GM12878 (cell line): ENCODE results near the gene QPCT. TPM values are rescaled to one million over a fixed set of nuclear protein-coding genes. Genes with fewer than 3 reads are reported as not detected.

ENCODE experiments used
- ATAC-seq: fragments of 200-7000 bp; cut with Tn5 transposase; 3 replicates; pipeline ENCODE4 v1.9.1; 2020; ENCODE audit warnings: mild to moderate bottlenecking, moderate library complexity
- BruUV-seq: library from RNA; stranded (reverse); fragments of 400-500 nt; replicated peaks from 2 replicates; lab custom pipeline; 2021; lab: Mats Ljungman, UMichigan
- CTCF ChIA-PET: fragments of 300-600 bp; sonication (Branson Sonifier 250); formaldehyde crosslinking; extraction: SDS; loops from one replicate; lab custom pipeline; 2021; ENCODE audit warnings: inconsistent platforms; lab: Yijun Ruan, JAX
- POLR2A ChIA-PET: fragments of 350-600 bp; formaldehyde crosslinking; extraction: SDS; loops from one replicate; lab custom pipeline; 2021; ENCODE audit warnings: inconsistent platforms; lab: Charles Lee
- RAD21 ChIA-PET: fragments of 300-600 bp; sonication (Branson Sonifier 250); formaldehyde crosslinking; loops from one replicate; lab custom pipeline; 2023; ENCODE audit warnings: antibody characterized with exemption; ENCODE audit not compliant: unreplicated experiment; lab: Charles Lee
- SMC1A ChIA-PET: fragments of 300-600 bp; sonication (Branson Sonifier 250); formaldehyde crosslinking; loops from one replicate; lab custom pipeline; 2023; ENCODE audit not compliant: unreplicated experiment, uncharacterized antibody; lab: Charles Lee
- DNase-seq: peaks from one replicate; pipeline ENCODE4 v3.0.0-alpha.2; 2011; ENCODE audit warnings: low read depth, low spot score
- FAIRE-seq: peaks from 3 replicates; lab custom pipeline; 2011; peaks lifted over from hg19 to GRCh38; lab: Jason Lieb, UNC
- H2AFZ ChIP-seq: 2 replicates; pipeline ENCODE4 v1.6.0; 2011; ENCODE audit warnings: low read depth, low read length, control low read depth; ENCODE audit not compliant: control insufficient read depth
- H3K27ac ChIP-seq: 2 replicates; pipeline ENCODE4 v1.5.1; 2011; ENCODE audit warnings: control low read depth; ENCODE audit not compliant: control insufficient read depth, insufficient read depth
- H3K27me3 ChIP-seq, 2 experiments: replicated peaks in 1 of 2; 2 replicates each; pipeline versions ENCODE4 v1.6.0 to v1.6.1; 2011; ENCODE audit warnings: low read length in 1 of 2; ENCODE audit not compliant: control insufficient read depth in 2 of 2, insufficient read depth in 2 of 2
- H3K36me3 ChIP-seq, 2 experiments: 2 replicates each; pipeline ENCODE4 v1.5.1; 2011; ENCODE audit warnings: low read length in 1 of 2; ENCODE audit not compliant: control insufficient read depth in 2 of 2, insufficient read depth in 2 of 2
- H3K4me1 ChIP-seq: 2 replicates; pipeline ENCODE4 v1.6.1; 2011; ENCODE audit warnings: mild to moderate bottlenecking, low read length, moderate library complexity, mixed read lengths; ENCODE audit not compliant: control insufficient read depth, insufficient read depth
- H3K4me2 ChIP-seq: 2 replicates; pipeline ENCODE4 v1.6.0; 2011; ENCODE audit warnings: control low read depth; ENCODE audit not compliant: control insufficient read depth, insufficient read depth
- H3K4me3 ChIP-seq: fragments of 200-600 bp; sonication (generic); 2 replicates; pipeline ENCODE4 v1.5.1; 2016
- H3K79me2 ChIP-seq: 2 replicates; pipeline ENCODE4 v1.6.0; 2011; ENCODE audit warnings: low read length; ENCODE audit not compliant: control insufficient read depth, insufficient read depth
- H3K9ac ChIP-seq: 2 replicates; pipeline ENCODE4 v1.8.0; 2011; ENCODE audit warnings: low read length, control low read depth, mixed read lengths; ENCODE audit not compliant: control insufficient read depth, insufficient read depth
- H3K9me3 ChIP-seq: replicated peaks from 3 replicates; pipeline ENCODE4 v1.5.1; 2011; ENCODE audit warnings: mild to moderate bottlenecking, low read length; ENCODE audit not compliant: control insufficient read depth, insufficient read depth
- H4K20me1 ChIP-seq: 2 replicates; pipeline ENCODE4 v1.6.0; 2011; ENCODE audit not compliant: control insufficient read depth, insufficient read depth
- CBX5 ChIP-seq: sonication (generic); IDR thresholded peaks from 2 replicates; pipeline ENCODE4 v1.6.1; 2016; ENCODE audit warnings: low read depth, moderate library complexity, mild to moderate bottlenecking, inconsistent platforms
- CEBPB ChIP-seq, 2 experiments: fragments of 150-350 bp in 1 of 2; IDR thresholded peaks; 2 replicates each; pipeline ENCODE4 v1.6.1; 2012 to 2014; ENCODE audit warnings: low read depth in 2 of 2, low read length in 2 of 2, borderline replicate concordance in 1 of 2, inconsistent platforms in 1 of 2
- CUX1 ChIP-seq: IDR thresholded peaks from 2 replicates; pipeline ENCODE4 v1.6.1; 2012; ENCODE audit warnings: improper control_type of control experiment, low read depth, low read length; ENCODE audit not compliant: insufficient replicate concordance
- E2F8 ChIP-seq: fragments of 450-650 bp; IDR thresholded peaks from 2 replicates; pipeline ENCODE4 v1.6.1; 2018; ENCODE audit warnings: mild to moderate bottlenecking, low read depth, moderate library complexity; ENCODE audit not compliant: partially characterized antibody
- EZH2 ChIP-seq: IDR thresholded peaks from 2 replicates; pipeline ENCODE4 v1.6.1; 2012; ENCODE audit warnings: low read depth, mild to moderate bottlenecking, control low read depth, inconsistent platforms, low read length, borderline replicate concordance; ENCODE audit not compliant: control insufficient read depth
- HCFC1 ChIP-seq: fragments of 150-350 bp; IDR thresholded peaks from 2 replicates; pipeline ENCODE4 v1.6.1; 2014; ENCODE audit warnings: low read length
- IKZF2 ChIP-seq, 2 experiments: fragments of 450-650 bp; IDR thresholded peaks; 2 replicates each; pipeline ENCODE4 v1.6.1; 2017; ENCODE audit warnings: mild to moderate bottlenecking in 2 of 2, moderate library complexity in 2 of 2
- LARP7 ChIP-seq: fragments of 450-650 bp; IDR thresholded peaks from 2 replicates; pipeline ENCODE4 v1.6.1; 2017; ENCODE audit warnings: mild to moderate bottlenecking
- MEF2A ChIP-seq: IDR thresholded peaks from 2 replicates; pipeline ENCODE4 v1.6.1; 2011; ENCODE audit warnings: low read depth, mild to moderate bottlenecking, low read length, moderate library complexity; ENCODE audit not compliant: insufficient read depth
- NFIC ChIP-seq: IDR thresholded peaks from 2 replicates; pipeline ENCODE4 v1.6.1; 2012; ENCODE audit warnings: low read depth, mild to moderate bottlenecking, inconsistent platforms, low read length, moderate library complexity
- NFYA ChIP-seq: IDR thresholded peaks from 2 replicates; pipeline ENCODE4 v1.6.1; 2011; ENCODE audit warnings: low read depth, mild to moderate bottlenecking, low read length, improper control_type of control experiment, borderline replicate concordance
- NR2F1 ChIP-seq: fragments of 450-650 bp; conservative IDR thresholded peaks from 2 replicates; pipeline ENCODE4 v1.6.1; 2017; ENCODE audit warnings: mild to moderate bottlenecking
- RUNX3 ChIP-seq: IDR thresholded peaks from 2 replicates; pipeline ENCODE4 v1.6.1; 2012; ENCODE audit warnings: low read length, inconsistent platforms
- SPI1 ChIP-seq: IDR thresholded peaks from 2 replicates; pipeline ENCODE4 v1.6.1; 2011; ENCODE audit warnings: low read depth, mild to moderate bottlenecking, low read length, moderate library complexity, borderline replicate concordance; ENCODE audit not compliant: insufficient read depth
- ZNF217 ChIP-seq: fragments of 450-650 bp; IDR thresholded peaks from 2 replicates; pipeline ENCODE4 v1.6.1; 2017; ENCODE audit warnings: antibody characterized with exemption, mild to moderate bottlenecking
- WGBS: methylation state at CpG from one replicate; pipeline ENCODE4 v1.1.6; 2016; ENCODE audit warnings: low lambda C conversion rate; ENCODE audit not compliant: insufficient replicate concordance, insufficient coverage; ENCODE audit errors: missing lambda C conversion rate; 5-methylcytosine and 5-hydroxymethylcytosine counted together
- in situ Hi-C: fragments of 300-500 bp; cut with MboI; formaldehyde crosslinking; loops from 9 replicates; pipeline ENCODE4 v1.14.3; 2018; ENCODE audit warnings: mixed read lengths
- intact Hi-C: fragments of 100-400 bp; cut with micrococcal nuclease; formaldehyde crosslinking; loops from one replicate; pipeline ENCODE4 v1.14.2; 2022; ENCODE audit not compliant: unreplicated experiment
- polyA plus RNA-seq, 11 experiments: library from polyadenylated mRNA; depleted of rRNA in 4 of 11; unstranded in 6 of 11; stranded (reverse) in 5 of 11; fragments of >200 nt; fragmentation: Nextera tagmentation in 4 of 11; fragmentation: Illumina TruSeq in 1 of 11; extraction: Ambion mirVana in 4 of 11; extraction: Trizol in 1 of 11; gene quantifications; 1 replicate in 1 of 11; 2 replicates in 10 of 11; pipeline versions ENCODE4 v1.2.1 to v1.2.3, GENCODE V29; 2011 to 2016; ENCODE audit warnings: inconsistent platforms in 2 of 11, missing spikeins in 2 of 11, low read depth in 1 of 11
- total RNA-seq, 4 experiments: library from RNA; depleted of rRNA in 3 of 4; stranded (reverse); fragments of >200 nt in 3 of 4; fragmentation: Illumina TruSeq in 1 of 4; extraction: Trizol in 1 of 4; gene quantifications; 2 replicates each; pipeline versions ENCODE4 v1.2.1 to v1.2.3, GENCODE V29; 2013 to 2021

QPCT gene
- total and polyA plus RNA-seq, 10 of the 15 experiments (the other 5 are each of a cell fraction or from before 2014, with no cell fraction given), result 0.14 to 0.86 (median 0.18) TPM; not detected in 1

GRCh38 chr2:37365669-37366068 is 21.2 kb downstream of the QPCT start (continued):
- TF ChIP-seq CEBPB (IDR thresholded peaks at IDR 0.05; ENCODE audit: borderline replicate concordance in 1 of 2, low read depth in 2 of 2, low read length in 2 of 2) (no peak), MEF2A (no peak), ZNF217 (no peak), LARP7 (no peak), NFIC (peak; percentile 26; the same call in 1 of the 2 replicates), CUX1 (no peak), NFYA (no peak)
- TF ChIP-seq, all 136 proteins: peak for 7

- RAD21 ChIA-PET, result interaction anchor here (1.2 kb wide), 1 partner anchor 9 kb away, joined by 5 read pairs; no protein-coding TSS in a partner anchor
- DNase-seq, result no peak
- TF ChIP-seq E2F8, result no peak
- peak in 1 of 2 experiments; percentile 59; a peak in 1 of 4 replicates for TF ChIP-seq IKZF2 (IDR thresholded peaks at IDR 0.05)
- TF ChIP-seq EZH2, result no peak
- peak; percentile 37; the same call in 1 of the 2 replicates for TF ChIP-seq SPI1
- peak; percentile 42; the same call in 1 of the 2 replicates for TF ChIP-seq RUNX3
- TF ChIP-seq HCFC1, result no peak
- no peak for TF ChIP-seq CBX5
- TF ChIP-seq NR2F1, result no peak
Measured at GRCh38 chr2:37366773-37367172, 22.3 kb downstream of the QPCT start.

More at GRCh38 chr2:37366773-37367172, 22.3 kb downstream of the QPCT start:
- intact Hi-C loops (no loop called here), in situ Hi-C loops (no loop called here)
- no peak for ATAC-seq
- Histone ChIP-seq H3K4me1 (peaks cover 3% of the 10 kb centered on the region; the same call in 1 of the 2 replicates), H3K4me3 (no peak overlapping the region), H4K20me1 (no peaks in the 10 kb centered on the region), H3K9me3 (no peaks in the 10 kb centered on the region), H3K27ac (no peak overlapping the region), H3K27me3 (peaks cover 3 to 18% of the 10 kb centered on the region in 2 experiments; a peak in 3 of 4 replicates), H3K4me2 (no peak overlapping the region), H2AFZ (no peak overlapping the region), H3K9ac (no peak overlapping the region), H3K79me2 (no peaks in the 10 kb centered on the region), H3K36me3 (no peaks in the 10 kb centered on the region)
- 56% methylated on average over 4 of the region's 4 CpGs for WGBS
- SMC1A ChIA-PET, result interaction anchor here (0.6 to 1.4 kb wide), 2 partner anchors 11 to 66 kb away, joined by 3 to 10 read pairs; no protein-coding TSS in a partner anchor
- POLR2A ChIA-PET, result interaction anchor here (1.3 kb wide), 1 partner anchor 9 kb away, joined by 5 read pairs; no protein-coding TSS in a partner anchor
- CTCF ChIA-PET, result interaction anchor here (1.6 kb wide), 1 partner anchor 11 kb away, joined by 4 read pairs; no protein-coding TSS in a partner anchor
- no TSS peak for BruUV-seq
- no peak for FAIRE-seq
